Activated CD8-positive, alpha-beta T cell treated with anti-CD3 and anti-CD28 coated beads for 36 hours (primary cell): ENCODE measurements around the gene SHPK. TPM values are rescaled to one million over a fixed set of nuclear protein-coding genes. Genes with fewer than 3 reads are reported as not detected.

Source experiments
- ATAC-seq: fragments of 200-7000 bp; cut with Tn5 transposase; one replicate; pipeline ENCODE4 v1.10.0; 2021; ENCODE audit warnings: mild to moderate bottlenecking, moderate library complexity
- CTCF ChIA-PET: fragments of 350-600 bp; sonication (Branson Sonifier 250); formaldehyde crosslinking; loops from one replicate; lab custom pipeline; 2021; ENCODE audit warnings: antibody characterized with exemption; lab: Charles Lee
- POLR2A ChIA-PET: fragments of 350-600 bp; sonication (Branson Sonifier 250); formaldehyde crosslinking; loops from one replicate; lab custom pipeline; 2021; ENCODE audit warnings: antibody characterized with exemption; lab: Charles Lee
- DNase-seq: peaks from one replicate; pipeline ENCODE4 v3.0.0-alpha.2; 2020
- H3K27ac Mint-ChIP-seq: one replicate; pipeline ENCODE4 v1.8.0; 2021; ENCODE audit warnings: mild to moderate bottlenecking, mixed read lengths
- H3K27me3 Mint-ChIP-seq: one replicate; pipeline ENCODE4 v1.8.0; 2021; ENCODE audit warnings: mixed read lengths
- H3K36me3 Mint-ChIP-seq: one replicate; pipeline ENCODE4 v1.8.0; 2021; ENCODE audit warnings: low read depth, mixed read lengths
- H3K4me1 Mint-ChIP-seq: one replicate; pipeline ENCODE4 v1.8.0; 2021; ENCODE audit warnings: low read depth, mixed read lengths
- H3K4me3 Mint-ChIP-seq: one replicate; pipeline ENCODE4 v1.8.0; 2021; ENCODE audit warnings: mild to moderate bottlenecking, moderate library complexity, mixed read lengths
- H3K9me3 Mint-ChIP-seq: one replicate; pipeline ENCODE4 v1.8.0; 2021; ENCODE audit warnings: mixed read lengths
- CTCF ChIP-seq: fragments of 200-600 bp; IDR thresholded peaks from one replicate; pipeline ENCODE4 v1.8.0; 2022; ENCODE audit warnings: antibody characterized with exemption, mild to moderate bottlenecking
- intact Hi-C: fragments of 100-400 bp; cut with micrococcal nuclease; formaldehyde crosslinking; loops from one replicate; pipeline ENCODE4 v1.10.0; 2022
- total RNA-seq, 2 experiments: library from RNA; stranded (reverse); gene quantifications; one replicate each; pipeline ENCODE4 v1.2.3, GENCODE V29; 2021

Gene SHPK
- total RNA-seq, 2 experiments from 2014 or later: 10.0 TPM

- Mint-ChIP-seq H3K36me3 (peaks cover 3% of the 10 kb centered on the region), H3K27ac (no peak overlapping the region), H3K27me3 (no peaks in the 10 kb centered on the region), H3K4me3 (no peak overlapping the region), H3K4me1 (no peaks in the 10 kb centered on the region), H3K9me3 (peaks cover 2% of the 10 kb centered on the region)
- DNase-seq (no peak), ATAC-seq (no peak)
- TF ChIP-seq CTCF: no peak
- CTCF ChIA-PET: no interaction called here
- intact Hi-C loops: no loop called here
- POLR2A ChIA-PET: no interaction called here
Measured at GRCh38 chr17:3576970-3577369, 59.1 kb downstream of the SHPK start.

GRCh38 chr17:3575511-3575910 lies 60.5 kb downstream of the SHPK start:
- peaks cover 3% of the 10 kb centered on the region for H3K36me3 Mint-ChIP-seq
- DNase-seq (no peak), ATAC-seq (no peak)
- no peaks in the 10 kb centered on the region for H3K27me3 Mint-ChIP-seq
- no peak for TF ChIP-seq CTCF
- CTCF ChIA-PET: no interaction called here
- H3K4me3 Mint-ChIP-seq: no peak overlapping the region
- peaks cover 2% of the 10 kb centered on the region for H3K9me3 Mint-ChIP-seq
- H3K27ac Mint-ChIP-seq: no peak overlapping the region
- intact Hi-C loops: no loop called here
- POLR2A ChIA-PET: no interaction called here
- H3K4me1 Mint-ChIP-seq: no peaks in the 10 kb centered on the region

GRCh38 chr17:3574231-3574630 lies 61.8 kb downstream of the SHPK start:
- DNase-seq (no peak), ATAC-seq (no peak)
- ChIA-PET CTCF (no interaction called here), POLR2A (no interaction called here)
- Mint-ChIP-seq H3K27ac (no peak overlapping the region), H3K27me3 (no peaks in the 10 kb centered on the region), H3K4me3 (no peak overlapping the region), H3K36me3 (peaks cover 2% of the 10 kb centered on the region), H3K4me1 (no peaks in the 10 kb centered on the region), H3K9me3 (peaks cover 2% of the 10 kb centered on the region)
- intact Hi-C loops: no loop called here
- TF ChIP-seq CTCF: no peak

- intact Hi-C loops: no loop called here
- Mint-ChIP-seq H3K27ac (no peak overlapping the region), H3K36me3 (peaks cover 1% of the 10 kb centered on the region), H3K27me3 (no peaks in the 10 kb centered on the region), H3K9me3 (no peaks in the 10 kb centered on the region), H3K4me3 (no peak overlapping the region), H3K4me1 (no peaks in the 10 kb centered on the region)
- ChIA-PET CTCF (no interaction called here), POLR2A (no interaction called here)
- DNase-seq: no peak
- no peak for TF ChIP-seq CTCF
- no peak for ATAC-seq
Measured at GRCh38 chr17:3573246-3574100, 62.6 kb downstream of the SHPK start.

GRCh38 chr17:3572231-3572630 lies 63.8 kb downstream of the SHPK start:
- POLR2A ChIA-PET: no interaction called here
- H3K4me1 Mint-ChIP-seq: no peaks in the 10 kb centered on the region
- intact Hi-C loops: no loop called here
- H3K4me3 Mint-ChIP-seq: no peak overlapping the region
- CTCF ChIA-PET: interaction anchor here (0.7 kb wide), 1 partner anchor 36 kb away, joined by 3 read pairs; no protein-coding TSS in a partner anchor
- H3K9me3 Mint-ChIP-seq: no peaks in the 10 kb centered on the region
- H3K36me3 Mint-ChIP-seq: peaks cover 3% of the 10 kb centered on the region
- no peak overlapping the region for H3K27ac Mint-ChIP-seq
- no peak for ATAC-seq
- TF ChIP-seq CTCF: no peak
- no peaks in the 10 kb centered on the region for H3K27me3 Mint-ChIP-seq
- DNase-seq: no peak
